ENCODE data around the gene PTPRN2. TPM values are rescaled to one million over a fixed set of nuclear protein-coding genes. Genes with fewer than 3 reads are reported as not detected.

PTPRN2 gene
- total and polyA plus RNA-seq, 2 of the 13 experiments (the other 11 are each of a cell fraction or from before 2014, with no cell fraction given): 2.5 to 24.2 TPM

DNA sequence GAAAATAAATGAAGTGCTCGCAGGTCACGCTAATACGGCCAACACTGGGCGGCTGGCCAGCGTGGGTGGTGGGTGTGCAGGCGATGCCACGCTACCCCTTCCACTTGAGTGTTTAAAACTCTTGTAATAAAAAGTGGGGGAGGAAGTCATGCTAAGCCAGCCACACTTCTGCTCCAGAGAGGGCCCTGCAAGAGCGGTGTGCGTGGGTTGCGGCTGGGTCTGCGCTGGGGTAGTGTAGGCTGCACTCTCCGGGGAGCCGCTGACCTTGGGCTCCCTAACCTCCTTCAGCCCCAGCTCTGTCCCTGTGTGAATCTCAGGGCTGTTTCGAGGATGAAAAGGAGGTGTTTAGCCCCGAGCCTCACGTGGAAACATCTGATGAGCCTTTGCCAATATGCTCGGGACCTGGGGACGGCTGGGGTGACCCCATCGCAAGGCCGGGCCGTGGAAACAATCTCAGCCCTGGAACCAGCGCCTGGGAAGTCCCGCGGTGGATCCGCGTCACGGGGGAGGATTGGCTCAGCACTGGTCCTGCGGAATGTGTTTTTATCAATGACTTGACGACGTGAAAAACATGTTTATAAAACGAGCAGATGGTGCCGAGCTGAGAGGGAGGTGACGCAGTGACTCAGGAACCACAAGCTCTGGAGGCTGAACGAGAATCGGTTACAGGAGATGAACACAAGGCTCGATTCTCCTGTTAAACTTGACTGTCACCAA, 972.4 kb downstream of the PTPRN2 start:
- FAIRE-seq (no peak), ATAC-seq (no peak), DNase-seq (ENCODE audit: low spot score) (no peak)
- peaks cover 2 to 58% of the 10 kb centered on the region in 2 experiments; a peak in 4 of 5 replicates for H3K27me3 ChIP-seq (ENCODE audit: control insufficient read depth in 1 of 2, insufficient read depth in 2 of 2, low read length in 2 of 2)
- no peaks in the 10 kb centered on the region for H4K20me1 ChIP-seq (ENCODE audit: insufficient read depth, low read length)
- H2AFZ ChIP-seq (ENCODE audit: low read length): no peak overlapping the region
- H3K4me3 ChIP-seq (replicated peaks in 1 of 3; ENCODE audit: insufficient read depth in 1 of 3, low read depth in 2 of 3, low read length in 3 of 3): no peak overlapping the region
- no TSS peak for BruUV-seq (replicated peaks)
- in situ Hi-C loops (cut with HindIII; ENCODE audit: extremely low pct_ligation_motif_present, low pct_unique_long_range_greater_than_20kb) (no loop called here), intact Hi-C loops (cut with micrococcal nuclease; ENCODE audit: unreplicated experiment) (no loop called here)
- TF ChIP-seq ATF1 (CRISPR knock-in tag; IDR thresholded peaks at IDR 0.05) (no peak), PHB2 (IDR thresholded peaks at IDR 0.05; ENCODE audit: partially characterized antibody) (no peak), SOX13 (IDR thresholded peaks at IDR 0.05) (no peak), SOX13 (CRISPR knock-in tag; conservative IDR thresholded peaks at IDR 0.05 in 1 of 2, IDR thresholded peaks at IDR 0.05 in 1 of 2) (no peak), MAZ (IDR thresholded peaks at IDR 0.05; ENCODE audit: borderline replicate concordance, low read depth, low read length) (no peak), MAZ (CRISPR knock-in tag; IDR thresholded peaks at IDR 0.05; ENCODE audit: low read depth) (no peak), XRCC5 (optimal IDR thresholded peaks at IDR 0.05; ENCODE audit: low read length) (no peak), RFXANK (CRISPR knock-in tag; IDR thresholded peaks at IDR 0.05) (no peak), TRIM24 (CRISPR knock-in tag; IDR thresholded peaks at IDR 0.05) (no peak), AGO1 (IDR thresholded peaks at IDR 0.05; ENCODE audit: low read depth, low read length, poor library complexity, severe bottlenecking) (no peak), SRSF9 (IDR thresholded peaks at IDR 0.05; ENCODE audit: borderline replicate concordance, insufficient read depth, low read depth, low read length, poor library complexity, severe bottlenecking) (no peak)
- TF ChIP-seq, protein P1, sequence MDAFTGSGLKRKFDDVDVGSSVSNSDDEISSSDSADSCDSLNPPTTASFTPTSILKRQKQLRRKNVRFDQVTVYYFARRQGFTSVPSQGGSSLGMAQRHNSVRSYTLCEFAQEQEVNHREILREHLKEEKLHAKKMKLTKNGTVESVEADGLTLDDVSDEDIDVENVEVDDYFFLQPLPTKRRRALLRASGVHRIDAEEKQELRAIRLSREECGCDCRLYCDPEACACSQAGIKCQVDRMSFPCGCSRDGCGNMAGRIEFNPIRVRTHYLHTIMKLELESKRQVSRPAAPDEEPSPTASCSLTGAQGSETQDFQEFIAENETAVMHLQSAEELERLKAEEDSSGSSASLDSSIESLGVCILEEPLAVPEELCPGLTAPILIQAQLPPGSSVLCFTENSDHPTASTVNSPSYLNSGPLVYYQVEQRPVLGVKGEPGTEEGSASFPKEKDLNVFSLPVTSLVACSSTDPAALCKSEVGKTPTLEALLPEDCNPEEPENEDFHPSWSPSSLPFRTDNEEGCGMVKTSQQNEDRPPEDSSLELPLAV (CRISPR knock-in tag; conservative IDR thresholded peaks at IDR 0.05; ENCODE audit: low read depth): no peak
- TF ChIP-seq, protein P2, sequence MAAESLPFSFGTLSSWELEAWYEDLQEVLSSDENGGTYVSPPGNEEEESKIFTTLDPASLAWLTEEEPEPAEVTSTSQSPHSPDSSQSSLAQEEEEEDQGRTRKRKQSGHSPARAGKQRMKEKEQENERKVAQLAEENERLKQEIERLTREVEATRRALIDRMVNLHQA (CRISPR knock-in tag; IDR thresholded peaks at IDR 0.05): no peak
- TF ChIP-seq, protein P3, sequence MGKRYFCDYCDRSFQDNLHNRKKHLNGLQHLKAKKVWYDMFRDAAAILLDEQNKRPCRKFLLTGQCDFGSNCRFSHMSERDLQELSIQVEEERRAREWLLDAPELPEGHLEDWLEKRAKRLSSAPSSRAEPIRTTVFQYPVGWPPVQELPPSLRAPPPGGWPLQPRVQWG (CRISPR knock-in tag; IDR thresholded peaks at IDR 0.05; ENCODE audit: borderline replicate concordance, low read depth): no peak
- no peaks in the 10 kb centered on the region for H3K79me2 ChIP-seq (ENCODE audit: insufficient read depth, low read length)
- H3K9me3 ChIP-seq (ENCODE audit: low read length): no peaks in the 10 kb centered on the region
- ChIA-PET POLR2A (no interaction called here), CTCF (ENCODE audit: low intra/inter-chr PET ratio, low total read pairs) (no interaction called here)
- H3K27ac ChIP-seq (ENCODE audit: extremely low read length, insufficient read depth, low read length): no peak overlapping the region
- H3K4me2 ChIP-seq (ENCODE audit: low read depth, low read length): no peak overlapping the region
- H3K9ac ChIP-seq (ENCODE audit: insufficient read depth, low read depth, low read length): no peak overlapping the region
- H3K4me1 ChIP-seq (ENCODE audit: insufficient read depth, low read length): no peaks in the 10 kb centered on the region
- no peaks in the 10 kb centered on the region for H3K36me3 ChIP-seq (replicated peaks in 1 of 2; ENCODE audit: control insufficient read depth in 1 of 2, insufficient read depth in 2 of 2, low read length in 2 of 2)
- WGBS (ENCODE audit: low lambda C conversion rate): 71% methylated on average over 35 of the region's 36 CpGs
